ENCODE measurements around the gene NFKBIE.

DNA sequence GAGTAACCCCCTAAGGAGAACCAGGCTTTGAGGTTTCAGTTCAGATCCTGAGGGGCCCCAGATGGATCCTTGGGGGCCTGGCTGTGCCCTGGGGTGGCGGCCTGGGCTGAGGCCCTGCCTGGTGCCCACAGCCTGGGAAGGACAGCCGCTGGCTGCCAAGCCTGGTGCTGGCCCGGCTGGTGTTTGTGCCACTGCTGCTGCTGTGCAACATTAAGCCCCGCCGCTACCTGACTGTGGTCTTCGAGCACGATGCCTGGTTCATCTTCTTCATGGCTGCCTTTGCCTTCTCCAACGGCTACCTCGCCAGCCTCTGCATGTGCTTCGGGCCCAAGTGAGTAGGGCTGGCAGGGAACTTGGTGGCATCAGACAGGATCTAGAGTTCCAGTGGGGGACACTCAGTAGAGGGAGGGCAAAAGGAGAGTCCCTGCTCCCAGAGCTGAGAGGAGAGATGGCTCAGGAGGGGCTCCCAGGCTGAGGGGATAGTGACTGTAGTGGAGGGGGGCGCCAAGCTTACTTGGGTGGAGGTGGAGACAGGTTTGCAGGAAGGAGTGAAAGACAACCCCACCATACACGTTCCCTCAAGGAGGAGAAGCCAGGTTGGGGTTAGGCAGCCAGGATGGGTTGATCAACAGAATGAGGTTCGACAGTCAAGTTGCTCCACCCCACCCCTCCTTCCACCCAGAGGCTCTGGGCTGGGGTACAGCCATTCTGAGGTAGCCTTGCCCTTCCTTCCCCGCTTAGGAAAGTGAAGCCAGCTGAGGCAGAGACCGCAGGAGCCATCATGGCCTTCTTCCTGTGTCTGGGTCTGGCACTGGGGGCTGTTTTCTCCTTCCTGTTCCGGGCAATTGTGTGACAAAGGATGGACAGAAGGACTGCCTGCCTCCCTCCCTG, 32.4 kb downstream of the NFKBIE start:
- TF ChIP-seq, protein P1, sequence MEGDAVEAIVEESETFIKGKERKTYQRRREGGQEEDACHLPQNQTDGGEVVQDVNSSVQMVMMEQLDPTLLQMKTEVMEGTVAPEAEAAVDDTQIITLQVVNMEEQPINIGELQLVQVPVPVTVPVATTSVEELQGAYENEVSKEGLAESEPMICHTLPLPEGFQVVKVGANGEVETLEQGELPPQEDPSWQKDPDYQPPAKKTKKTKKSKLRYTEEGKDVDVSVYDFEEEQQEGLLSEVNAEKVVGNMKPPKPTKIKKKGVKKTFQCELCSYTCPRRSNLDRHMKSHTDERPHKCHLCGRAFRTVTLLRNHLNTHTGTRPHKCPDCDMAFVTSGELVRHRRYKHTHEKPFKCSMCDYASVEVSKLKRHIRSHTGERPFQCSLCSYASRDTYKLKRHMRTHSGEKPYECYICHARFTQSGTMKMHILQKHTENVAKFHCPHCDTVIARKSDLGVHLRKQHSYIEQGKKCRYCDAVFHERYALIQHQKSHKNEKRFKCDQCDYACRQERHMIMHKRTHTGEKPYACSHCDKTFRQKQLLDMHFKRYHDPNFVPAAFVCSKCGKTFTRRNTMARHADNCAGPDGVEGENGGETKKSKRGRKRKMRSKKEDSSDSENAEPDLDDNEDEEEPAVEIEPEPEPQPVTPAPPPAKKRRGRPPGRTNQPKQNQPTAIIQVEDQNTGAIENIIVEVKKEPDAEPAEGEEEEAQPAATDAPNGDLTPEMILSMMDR (IDR thresholded peaks at IDR 0.05), result no peak
- no peak for TF ChIP-seq POLR2A (IDR thresholded peaks at IDR 0.05)

Measured in right lobe of liver (tissue), 4 donors.